ENCODE results near the gene PDE11A.

PDE11A gene

GRCh38 chr2:177874686-177875085 is 197.9 kb downstream of the PDE11A start:
- no peaks in the 10 kb centered on the region for H3K4me1 ChIP-seq
- no peak overlapping the region for H3K4me3 ChIP-seq (ENCODE audit: low read depth, low read length)
- no peak for DNase-seq
- H3K36me3 ChIP-seq: no peaks in the 10 kb centered on the region
- no peaks in the 10 kb centered on the region for H3K9me3 ChIP-seq
- no peaks in the 10 kb centered on the region for H3K27me3 ChIP-seq
- no peak for TF ChIP-seq CTCF (IDR thresholded peaks at IDR 0.05; ENCODE audit: low read depth, low read length)

DNA sequence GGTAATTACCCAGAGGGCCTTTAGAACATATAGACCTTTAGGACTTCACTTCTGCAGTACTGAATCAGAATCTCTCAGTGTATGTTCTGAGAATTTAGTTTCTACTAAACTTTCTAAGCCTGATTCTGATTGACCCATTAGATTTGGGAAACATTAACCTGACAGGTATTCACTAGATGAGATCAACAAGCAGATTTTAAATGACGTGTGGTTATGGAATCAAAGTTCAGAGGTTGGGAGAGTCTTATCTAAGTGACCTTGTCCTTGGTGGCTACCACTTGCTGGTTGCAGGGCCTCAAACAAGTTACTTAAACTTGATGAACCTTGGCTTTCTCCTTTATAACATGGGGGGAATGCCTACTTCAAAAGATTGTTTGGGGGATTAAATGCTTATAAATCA is 198.7 kb downstream of the PDE11A start:
- Histone ChIP-seq H3K36me3 (no peaks in the 10 kb centered on the region), H3K27me3 (no peaks in the 10 kb centered on the region), H3K4me3 (ENCODE audit: low read depth, low read length) (no peak overlapping the region), H3K4me1 (no peaks in the 10 kb centered on the region), H3K9me3 (no peaks in the 10 kb centered on the region)
- no peak for TF ChIP-seq CTCF (IDR thresholded peaks at IDR 0.05; ENCODE audit: low read depth, low read length)
- no peak for DNase-seq

GRCh38 chr2:177872286-177872685 is 200.3 kb downstream of the PDE11A start:
- no peak for TF ChIP-seq CTCF (IDR thresholded peaks at IDR 0.05; ENCODE audit: low read depth, low read length)
- Histone ChIP-seq H3K36me3 (no peaks in the 10 kb centered on the region), H3K4me3 (ENCODE audit: low read depth, low read length) (no peak overlapping the region), H3K27me3 (no peaks in the 10 kb centered on the region), H3K4me1 (no peaks in the 10 kb centered on the region), H3K9me3 (no peaks in the 10 kb centered on the region)
- DNase-seq: no peak

DNA sequence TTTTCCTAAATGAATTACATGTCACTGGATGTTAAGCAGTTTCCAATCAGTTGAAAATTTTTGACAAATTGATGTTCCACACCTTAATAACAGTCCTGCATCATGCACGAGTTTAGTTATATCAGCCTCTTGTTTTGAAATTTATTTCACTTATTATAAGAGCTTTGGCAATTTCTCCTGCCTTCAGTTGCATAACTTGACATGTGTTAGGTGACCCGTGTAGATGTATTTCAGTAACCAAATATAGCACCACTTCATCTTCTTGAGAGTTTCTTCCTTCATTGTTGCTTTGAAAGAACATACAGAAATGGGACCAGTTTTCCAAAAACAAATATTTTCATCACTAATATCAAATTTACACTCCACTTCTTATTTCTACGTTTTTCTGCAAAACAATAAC is 202.7 kb downstream of the PDE11A start:
- Histone ChIP-seq H3K36me3 (no peaks in the 10 kb centered on the region), H3K4me3 (ENCODE audit: low read depth, low read length) (no peak overlapping the region), H3K27me3 (no peaks in the 10 kb centered on the region), H3K4me1 (no peaks in the 10 kb centered on the region), H3K9me3 (no peaks in the 10 kb centered on the region)
- no peak for DNase-seq
- TF ChIP-seq CTCF (IDR thresholded peaks at IDR 0.05; ENCODE audit: low read depth, low read length): no peak

DNA sequence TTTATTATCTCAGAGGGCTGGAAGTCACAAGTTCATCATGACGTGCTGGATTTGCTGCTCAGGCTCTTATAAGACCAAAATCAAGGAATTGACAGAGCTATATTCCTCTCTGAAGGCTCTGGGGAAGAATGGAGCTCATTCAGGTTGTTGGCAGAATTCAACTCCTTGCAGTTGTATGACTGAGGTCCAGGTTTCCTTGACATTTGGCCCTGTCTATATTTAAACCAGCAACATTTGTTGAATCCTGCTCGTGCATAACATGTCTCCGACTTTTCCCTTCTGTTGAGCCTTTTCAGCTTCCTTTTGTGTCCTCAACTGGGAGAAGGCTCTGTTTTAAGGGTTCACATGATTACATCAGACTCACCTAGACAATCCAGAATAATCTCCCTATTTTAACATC is 203.4 kb downstream of the PDE11A start:
- H3K36me3 ChIP-seq: no peaks in the 10 kb centered on the region
- no peak for DNase-seq
- no peak overlapping the region for H3K4me3 ChIP-seq (ENCODE audit: low read depth, low read length)
- no peak for TF ChIP-seq CTCF (IDR thresholded peaks at IDR 0.05; ENCODE audit: low read depth, low read length)
- H3K4me1 ChIP-seq: no peaks in the 10 kb centered on the region
- no peaks in the 10 kb centered on the region for H3K9me3 ChIP-seq
- H3K27me3 ChIP-seq: no peaks in the 10 kb centered on the region

DNA sequence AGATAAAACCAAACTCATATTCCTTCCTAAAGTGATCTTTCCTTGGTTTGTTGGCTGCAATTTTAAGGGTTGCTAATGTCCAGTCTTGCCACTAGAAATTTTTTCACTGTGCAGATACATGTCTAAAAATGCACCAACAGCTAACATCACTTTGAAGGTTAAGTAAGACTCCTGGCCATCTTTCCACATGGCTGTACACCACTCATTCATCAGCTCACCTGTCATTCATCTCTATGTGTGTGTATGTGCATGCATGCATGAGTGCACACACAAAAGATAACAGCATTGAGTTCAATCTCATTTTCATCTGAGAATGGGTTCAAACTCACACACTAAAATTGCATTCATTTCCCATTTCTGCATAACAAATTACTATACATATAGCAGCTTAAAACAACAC is 203.8 kb downstream of the PDE11A start:
- H3K9me3 ChIP-seq: no peaks in the 10 kb centered on the region
- H3K36me3 ChIP-seq: no peaks in the 10 kb centered on the region
- DNase-seq: no peak
- H3K4me3 ChIP-seq (ENCODE audit: low read depth, low read length): no peak overlapping the region
- H3K27me3 ChIP-seq: no peaks in the 10 kb centered on the region
- H3K4me1 ChIP-seq: no peaks in the 10 kb centered on the region
- TF ChIP-seq CTCF (IDR thresholded peaks at IDR 0.05; ENCODE audit: low read depth, low read length): no peak

All from BE2C (cell line).